ENCODE data around the gene SLC39A11.

Gene SLC39A11

GRCh38 chr17:72982680-72983079 is 109.8 kb downstream of the SLC39A11 start:
- no peak for TF ChIP-seq JUND (IDR thresholded peaks at IDR 0.05; ENCODE audit: low read depth)
- in situ Hi-C loops (cut with HindIII; ENCODE audit: low pct_unique_long_range_greater_than_20kb, low sequenced_read_pairs), result no loop called here
- no peak for DNase-seq (ENCODE audit: low read depth in 1 of 2, low spot score in 1 of 2)

GRCh38 chr17:72978593-72979218 is 113.8 kb downstream of the SLC39A11 start:
- in situ Hi-C loops (cut with HindIII; ENCODE audit: low pct_unique_long_range_greater_than_20kb, low sequenced_read_pairs), result no loop called here
- no peak for DNase-seq (ENCODE audit: low read depth in 1 of 2, low spot score in 1 of 2)
- TF ChIP-seq JUND (IDR thresholded peaks at IDR 0.05; ENCODE audit: low read depth), result no peak

GRCh38 chr17:72977771-72978417 is 114.6 kb downstream of the SLC39A11 start:
- DNase-seq (ENCODE audit: low read depth in 1 of 2, low spot score in 1 of 2), result no peak
- in situ Hi-C loops (cut with HindIII; ENCODE audit: low pct_unique_long_range_greater_than_20kb, low sequenced_read_pairs), result no loop called here

DNA sequence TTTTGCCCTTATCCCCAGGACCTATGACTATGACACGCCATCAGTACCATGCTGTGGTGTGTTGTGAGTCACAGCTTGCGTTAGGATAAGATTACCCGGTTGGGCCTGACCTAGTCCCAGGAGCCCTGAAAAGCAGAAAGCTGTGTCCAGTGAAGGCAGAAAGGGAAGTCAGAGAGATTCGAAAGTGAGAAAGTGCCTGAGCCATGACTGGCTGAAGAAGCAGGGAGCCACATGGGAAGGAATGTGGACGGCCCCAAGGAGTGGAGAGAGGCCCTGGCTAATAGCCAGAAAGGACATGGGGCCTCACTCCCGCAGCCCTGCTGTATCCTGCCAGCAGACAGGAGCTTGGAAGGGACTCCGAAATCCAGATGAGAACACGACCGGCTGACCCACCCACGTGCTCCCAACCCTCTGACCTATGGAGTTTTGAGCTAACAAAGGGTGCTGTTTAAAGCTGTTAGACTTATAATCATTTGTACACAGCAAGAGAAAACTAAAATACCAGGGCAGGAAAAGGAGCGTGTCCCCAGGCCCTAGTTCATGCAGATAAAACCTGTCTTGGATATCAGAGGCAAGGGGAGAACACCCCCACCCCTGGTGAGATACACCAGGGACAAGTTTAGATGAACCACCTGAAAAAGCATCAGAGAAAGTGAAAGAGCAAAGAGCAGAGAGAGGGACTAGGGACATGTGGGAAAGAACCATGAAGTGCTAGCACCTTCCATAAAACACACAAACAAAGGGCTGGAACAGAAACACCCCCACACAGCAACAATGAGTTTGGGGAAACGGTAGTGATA is 115.3 kb downstream of the SLC39A11 start:
- in situ Hi-C loops (cut with HindIII; ENCODE audit: low pct_unique_long_range_greater_than_20kb, low sequenced_read_pairs), result no loop called here
- no peak for TF ChIP-seq JUND (IDR thresholded peaks at IDR 0.05; ENCODE audit: low read depth)
- DNase-seq (ENCODE audit: low read depth in 1 of 2, low spot score in 1 of 2), result peak; percentile 19 to 38

More at GRCh38 chr17:72977771-72978417, 114.6 kb downstream of the SLC39A11 start:
- no peak for TF ChIP-seq JUND (IDR thresholded peaks at IDR 0.05; ENCODE audit: low read depth)

GRCh38 chr17:72975509-72975908 is 117.0 kb downstream of the SLC39A11 start:
- DNase-seq (ENCODE audit: low read depth in 1 of 2, low spot score in 1 of 2), result no peak
- in situ Hi-C loops (cut with HindIII; ENCODE audit: low pct_unique_long_range_greater_than_20kb, low sequenced_read_pairs), result no loop called here
- no peak for TF ChIP-seq JUND (IDR thresholded peaks at IDR 0.05; ENCODE audit: low read depth)

DNA sequence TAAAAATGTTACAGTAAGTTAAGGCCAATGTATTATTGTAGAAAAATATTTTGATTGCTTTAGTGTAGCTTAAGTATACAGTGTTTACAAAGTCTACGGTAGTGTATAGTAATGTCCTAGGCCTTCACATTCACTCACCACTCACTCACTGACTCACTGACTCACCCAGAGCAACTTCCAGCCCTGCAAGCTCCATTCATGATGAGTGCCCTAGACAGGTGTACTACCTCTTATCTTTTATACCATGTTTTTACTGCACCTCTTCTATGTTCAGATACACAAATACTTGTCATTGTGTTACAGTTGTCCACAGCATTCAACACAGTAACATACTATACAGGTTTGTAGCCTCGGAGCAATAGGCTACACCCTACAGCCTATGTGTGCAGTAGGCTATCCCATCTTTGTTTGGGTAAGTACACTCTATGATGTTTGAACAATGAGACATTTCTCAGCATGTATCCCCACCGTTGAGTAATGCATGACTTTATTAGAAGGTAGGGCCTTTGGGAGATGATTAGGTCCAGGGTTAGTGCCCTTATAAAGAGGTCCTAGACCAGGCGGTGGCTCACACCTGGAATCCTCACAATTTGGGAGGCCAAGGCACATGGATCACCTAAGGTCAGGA is 117.8 kb downstream of the SLC39A11 start:
- TF ChIP-seq JUND (IDR thresholded peaks at IDR 0.05; ENCODE audit: low read depth), result no peak
- DNase-seq (ENCODE audit: low read depth in 1 of 2, low spot score in 1 of 2), result no peak
- in situ Hi-C loops (cut with HindIII; ENCODE audit: low pct_unique_long_range_greater_than_20kb, low sequenced_read_pairs), result no loop called here

DNA sequence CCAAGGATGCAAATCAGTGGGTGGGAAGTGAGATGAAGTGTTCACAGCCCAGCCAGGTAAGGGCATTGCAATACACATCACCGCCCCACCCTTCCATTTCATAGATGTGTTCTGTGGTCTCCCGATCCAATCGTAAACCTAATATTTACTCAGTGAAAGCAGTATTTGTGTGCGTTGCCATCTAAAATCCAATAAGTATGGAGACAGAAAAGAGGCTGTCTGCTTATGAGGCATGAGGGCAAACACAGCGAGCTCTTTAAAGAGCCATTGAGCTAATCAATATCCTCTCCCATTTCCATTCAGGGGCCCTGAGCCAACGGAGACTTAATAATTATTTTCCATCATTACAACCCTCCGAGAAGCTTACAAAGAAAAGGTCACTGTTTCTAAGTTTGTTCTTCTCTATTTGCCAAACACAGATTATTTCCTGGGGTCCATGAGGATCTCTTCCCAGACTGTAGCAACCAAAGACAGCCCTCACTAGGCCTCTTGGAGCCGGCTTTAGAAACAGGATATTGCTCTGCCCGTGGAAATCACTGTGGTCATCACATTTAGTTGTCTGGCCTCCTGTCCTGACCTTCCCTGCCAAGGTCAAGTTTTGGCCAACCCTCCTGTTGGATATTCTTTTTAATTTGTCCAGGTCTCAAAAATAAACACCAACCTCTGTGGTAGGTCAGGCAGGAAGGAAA is 120.1 kb downstream of the SLC39A11 start:
- in situ Hi-C loops (cut with HindIII; ENCODE audit: low pct_unique_long_range_greater_than_20kb, low sequenced_read_pairs), result no loop called here
- no peak for TF ChIP-seq JUND (IDR thresholded peaks at IDR 0.05; ENCODE audit: low read depth)
- DNase-seq (ENCODE audit: low read depth in 1 of 2, low spot score in 1 of 2), result no peak

GRCh38 chr17:72971226-72971880 is 121.1 kb downstream of the SLC39A11 start:
- no peak for DNase-seq (ENCODE audit: low read depth in 1 of 2, low spot score in 1 of 2)
- TF ChIP-seq JUND (IDR thresholded peaks at IDR 0.05; ENCODE audit: low read depth), result no peak
- in situ Hi-C loops (cut with HindIII; ENCODE audit: low pct_unique_long_range_greater_than_20kb, low sequenced_read_pairs), result no loop called here

- DNase-seq (ENCODE audit: low read depth in 1 of 2, low spot score in 1 of 2), result no peak
- in situ Hi-C loops (cut with HindIII; ENCODE audit: low pct_unique_long_range_greater_than_20kb, low sequenced_read_pairs), result no loop called here
- TF ChIP-seq JUND (IDR thresholded peaks at IDR 0.05; ENCODE audit: low read depth), result no peak
Observed at GRCh38 chr17:72970797-72971196, 121.7 kb downstream of the SLC39A11 start.

GRCh38 chr17:72970246-72970645 is 122.2 kb downstream of the SLC39A11 start:
- in situ Hi-C loops (cut with HindIII; ENCODE audit: low pct_unique_long_range_greater_than_20kb, low sequenced_read_pairs), result no loop called here
- DNase-seq (ENCODE audit: low read depth in 1 of 2, low spot score in 1 of 2), result no peak

DNA sequence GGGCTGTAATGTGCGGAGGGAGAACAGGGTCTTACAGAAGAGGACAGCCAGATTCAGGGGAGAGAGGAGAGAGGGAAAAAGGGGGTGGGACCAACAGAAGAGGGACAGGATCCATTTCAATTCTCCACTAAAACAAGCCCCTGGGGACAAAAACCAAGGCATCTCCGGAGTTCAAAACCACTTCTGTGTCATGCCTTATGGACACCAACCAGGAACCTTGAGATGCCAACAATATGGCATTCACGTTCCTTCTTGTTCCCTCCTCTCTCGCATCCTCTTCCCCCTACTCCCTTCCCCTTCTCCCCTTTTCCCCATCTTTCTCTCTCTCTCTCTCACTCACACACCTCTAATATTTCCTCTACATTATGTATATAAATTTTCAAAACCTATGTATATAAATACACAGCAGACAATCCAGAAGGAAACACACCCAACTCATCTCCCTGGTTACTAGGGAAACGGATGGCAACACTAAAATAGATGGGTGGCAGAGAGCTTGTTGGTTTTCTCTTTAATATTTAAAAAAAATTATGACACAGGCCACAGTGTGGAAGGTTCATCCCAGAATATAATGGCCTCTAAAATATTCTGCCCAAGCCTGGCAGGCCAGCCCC is 123.1 kb downstream of the SLC39A11 start:
- no peak for TF ChIP-seq JUND (IDR thresholded peaks at IDR 0.05; ENCODE audit: low read depth)
- in situ Hi-C loops (cut with HindIII; ENCODE audit: low pct_unique_long_range_greater_than_20kb, low sequenced_read_pairs), result no loop called here

More at GRCh38 chr17:72970246-72970645, 122.2 kb downstream of the SLC39A11 start:
- no peak for TF ChIP-seq JUND (IDR thresholded peaks at IDR 0.05; ENCODE audit: low read depth)

More for the DNA sequence above, 123.1 kb downstream of the SLC39A11 start:
- no peak for DNase-seq (ENCODE audit: low read depth in 1 of 2, low spot score in 1 of 2)

Data from T47D (cell line).